Neural progenitor cell (in vitro differentiated cells): ENCODE data around the gene RAC2. TPM values are rescaled to one million over a fixed set of nuclear protein-coding genes. Genes with fewer than 3 reads are reported as not detected.

Experiments
- DNase-seq: peaks from one replicate; pipeline ENCODE4 v3.0.0-alpha.2; 2016; ENCODE audit warnings: low spot score
- H2AFZ ChIP-seq: fragments of 200-600 bp; sonication (generic); replicated peaks from 2 replicates; pipeline ENCODE4 v1.6.1; 2016; ENCODE audit warnings: antibody characterized with exemption
- H3F3A ChIP-seq: fragments of 200-600 bp; sonication (generic); 2 replicates; pipeline ENCODE4 v1.6.1; 2016; ENCODE audit warnings: antibody characterized with exemption, low read depth
- H3K27ac ChIP-seq: fragments of 200-600 bp; sonication (generic); 2 replicates; pipeline ENCODE4 v1.5.1; 2016; ENCODE audit warnings: mild to moderate bottlenecking
- H3K27me3 ChIP-seq: fragments of 200-600 bp; sonication (generic); 2 replicates; pipeline ENCODE4 v1.6.1; 2016; ENCODE audit warnings: mild to moderate bottlenecking, moderate library complexity
- H3K36me3 ChIP-seq: fragments of 200-600 bp; sonication (generic); 2 replicates; pipeline ENCODE4 v1.5.1; 2016
- H3K4me1 ChIP-seq: fragments of 200-600 bp; sonication (generic); 2 replicates; pipeline ENCODE4 v1.6.1; 2016; ENCODE audit warnings: mixed run types
- H3K4me2 ChIP-seq: fragments of 200-600 bp; sonication (generic); 2 replicates; pipeline ENCODE4 v1.6.1; 2016
- H3K4me3 ChIP-seq: fragments of 200-600 bp; sonication (generic); 2 replicates; pipeline ENCODE4 v1.5.1; 2016
- H3K79me2 ChIP-seq: fragments of 200-600 bp; sonication (generic); 2 replicates; pipeline ENCODE4 v1.6.1; 2016; ENCODE audit warnings: low read depth
- H3K9ac ChIP-seq: fragments of 200-600 bp; sonication (generic); 2 replicates; pipeline ENCODE4 v1.6.1; 2016
- H3K9me3 ChIP-seq: fragments of 200-600 bp; sonication (generic); 2 replicates; pipeline ENCODE4 v1.5.1; 2016; ENCODE audit warnings: low read depth
- H4K20me1 ChIP-seq: fragments of 200-600 bp; sonication (generic); 2 replicates; pipeline ENCODE4 v1.6.1; 2016; ENCODE audit warnings: low read depth
- H3K27ac Mint-ChIP-seq: 3 replicates; pipeline ENCODE4 v1.8.0; 2021; ENCODE audit warnings: mixed read lengths
- H3K27me3 Mint-ChIP-seq: 2 replicates; pipeline ENCODE4 v1.8.0; 2022; ENCODE audit warnings: low read depth, mild to moderate bottlenecking, inconsistent platforms, moderate library complexity, mixed read lengths; ENCODE audit not compliant: insufficient read depth
- H3K36me3 Mint-ChIP-seq: 3 replicates; pipeline ENCODE4 v1.8.0; 2021; ENCODE audit warnings: mixed read lengths
- H3K4me1 Mint-ChIP-seq: 3 replicates; pipeline ENCODE4 v1.8.0; 2021; ENCODE audit warnings: mixed read lengths
- H3K4me3 Mint-ChIP-seq: 3 replicates; pipeline ENCODE4 v1.8.0; 2021; ENCODE audit warnings: mild to moderate bottlenecking, moderate library complexity, mixed read lengths
- H3K9me3 Mint-ChIP-seq: 3 replicates; pipeline ENCODE4 v1.8.0; 2020; ENCODE audit warnings: mixed read lengths
- EZH2 ChIP-seq: fragments of 200-600 bp; sonication (generic); IDR thresholded peaks from 2 replicates; pipeline ENCODE4 v1.6.1; 2017; ENCODE audit warnings: antibody characterized with exemption, mild to moderate bottlenecking, moderate library complexity
- EZH2phosphoT487 ChIP-seq: fragments of 200-600 bp; sonication (generic); IDR thresholded peaks from 2 replicates; pipeline ENCODE4 v1.6.1; 2017; ENCODE audit warnings: antibody characterized with exemption
- total RNA-seq: library from RNA; depleted of rRNA; stranded (reverse); fragments of >200 nt; gene quantifications from 2 replicates; pipeline ENCODE4 v1.2.3, GENCODE V29; 2015; ENCODE audit warnings: low replicate concordance
- TF ChIP-seq, protein P1 (sequence below): fragments of 200-600 bp; sonication (generic); IDR thresholded peaks from 2 replicates; pipeline ENCODE4 v1.5.1; 2017; ENCODE audit warnings: antibody characterized with exemption, mild to moderate bottlenecking

The RAC2 gene
- total RNA-seq, 1 donor from 2014 or later: 1.7 TPM

DNA sequence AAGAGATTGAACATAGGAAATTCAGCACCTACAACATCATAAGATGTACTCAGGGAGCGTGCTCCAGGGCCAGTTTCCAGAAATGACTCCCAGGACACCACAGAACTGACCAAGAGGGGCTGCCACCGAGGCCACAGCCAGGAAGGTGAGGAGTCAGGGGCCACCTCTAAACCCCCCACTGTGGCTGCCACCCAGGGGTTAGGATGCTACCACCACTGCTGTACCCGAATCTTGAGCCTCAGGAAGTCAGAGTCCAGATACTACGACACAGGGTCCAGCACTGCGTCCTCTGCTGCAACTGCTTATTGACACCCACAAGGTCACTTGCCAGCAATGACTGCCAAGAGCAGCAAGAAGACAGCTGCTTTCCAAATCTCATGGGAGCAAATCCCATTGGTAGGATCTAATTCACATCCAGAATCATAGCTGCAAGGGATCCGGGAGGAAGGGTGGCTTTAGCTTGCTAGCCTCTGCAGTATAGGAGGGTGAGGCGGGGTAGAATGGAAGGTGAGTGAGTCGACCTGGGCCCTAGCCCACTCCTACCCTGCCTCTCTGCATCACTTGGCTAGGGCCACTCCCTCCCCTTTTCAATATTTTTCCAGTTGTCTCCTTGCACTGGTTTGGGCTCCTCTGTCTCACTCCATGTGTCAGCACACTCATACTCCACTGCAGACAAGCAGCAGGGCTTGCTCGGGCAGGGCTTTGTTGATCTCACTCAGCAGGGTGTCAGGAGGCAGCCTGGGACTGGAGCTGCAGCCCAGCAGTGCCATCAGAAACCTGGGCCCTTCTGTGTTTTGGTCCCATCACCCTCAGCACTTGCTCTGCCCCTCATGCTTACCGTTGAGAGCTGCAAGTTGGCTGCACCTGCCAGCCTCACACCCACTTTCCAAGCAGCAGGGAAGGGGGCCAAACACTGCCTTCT, 20.2 kb upstream of the RAC2 start:
- Histone ChIP-seq H3F3A (peaks cover 12% of the 10 kb centered on the region), H3K36me3 (no peaks in the 10 kb centered on the region), H3K4me1 (peaks cover 9% of the 10 kb centered on the region), H3K9me3 (peaks cover 3% of the 10 kb centered on the region), H3K4me2 (no peak overlapping the region), H3K79me2 (no peaks in the 10 kb centered on the region), H3K27ac (no peak overlapping the region), H3K27me3 (peaks cover 18% of the 10 kb centered on the region), H2AFZ (no peak overlapping the region), H3K4me3 (no peak overlapping the region), H4K20me1 (no peaks in the 10 kb centered on the region), H3K9ac (no peak overlapping the region)
- DNase-seq: no peak
- Mint-ChIP-seq H3K4me3 (no peak overlapping the region), H3K9me3 (peaks cover 24% of the 10 kb centered on the region), H3K36me3 (no peaks in the 10 kb centered on the region), H3K4me1 (peaks cover 20% of the 10 kb centered on the region), H3K27me3 (peaks cover 11% of the 10 kb centered on the region), H3K27ac (no peak overlapping the region)
- no peak for TF ChIP-seq EZH2phosphoT487
- TF ChIP-seq, protein P1, sequence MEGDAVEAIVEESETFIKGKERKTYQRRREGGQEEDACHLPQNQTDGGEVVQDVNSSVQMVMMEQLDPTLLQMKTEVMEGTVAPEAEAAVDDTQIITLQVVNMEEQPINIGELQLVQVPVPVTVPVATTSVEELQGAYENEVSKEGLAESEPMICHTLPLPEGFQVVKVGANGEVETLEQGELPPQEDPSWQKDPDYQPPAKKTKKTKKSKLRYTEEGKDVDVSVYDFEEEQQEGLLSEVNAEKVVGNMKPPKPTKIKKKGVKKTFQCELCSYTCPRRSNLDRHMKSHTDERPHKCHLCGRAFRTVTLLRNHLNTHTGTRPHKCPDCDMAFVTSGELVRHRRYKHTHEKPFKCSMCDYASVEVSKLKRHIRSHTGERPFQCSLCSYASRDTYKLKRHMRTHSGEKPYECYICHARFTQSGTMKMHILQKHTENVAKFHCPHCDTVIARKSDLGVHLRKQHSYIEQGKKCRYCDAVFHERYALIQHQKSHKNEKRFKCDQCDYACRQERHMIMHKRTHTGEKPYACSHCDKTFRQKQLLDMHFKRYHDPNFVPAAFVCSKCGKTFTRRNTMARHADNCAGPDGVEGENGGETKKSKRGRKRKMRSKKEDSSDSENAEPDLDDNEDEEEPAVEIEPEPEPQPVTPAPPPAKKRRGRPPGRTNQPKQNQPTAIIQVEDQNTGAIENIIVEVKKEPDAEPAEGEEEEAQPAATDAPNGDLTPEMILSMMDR: no peak
- no peak for TF ChIP-seq EZH2

DNA sequence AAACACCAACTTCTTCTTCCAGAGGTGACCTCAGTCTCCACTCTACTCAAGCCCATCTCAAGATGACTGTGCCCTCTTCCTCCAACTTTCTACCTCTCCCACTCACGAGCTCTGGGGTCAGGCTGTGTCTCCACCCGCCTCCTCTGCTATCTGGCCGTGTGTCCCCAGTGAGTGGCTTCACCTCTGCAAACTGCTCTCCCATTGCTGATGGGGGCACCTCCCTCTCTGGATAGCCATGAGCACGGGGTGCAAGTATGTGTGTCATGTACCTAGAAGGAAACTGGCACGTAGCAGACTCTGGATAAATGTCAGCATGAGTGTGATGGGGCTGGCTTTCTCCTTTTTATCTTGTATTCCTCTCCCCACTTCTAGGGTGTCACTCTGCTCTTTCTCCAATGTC, 18.3 kb upstream of the RAC2 start:
- Histone ChIP-seq H3K9ac (no peak overlapping the region), H3K27ac (no peak overlapping the region), H3K9me3 (peaks cover 3% of the 10 kb centered on the region), H3K4me3 (no peak overlapping the region), H3K36me3 (no peaks in the 10 kb centered on the region), H3K79me2 (no peaks in the 10 kb centered on the region), H3K4me1 (peaks cover 11% of the 10 kb centered on the region), H4K20me1 (no peaks in the 10 kb centered on the region), H3K4me2 (no peak overlapping the region), H3K27me3 (peaks cover 24% of the 10 kb centered on the region), H2AFZ (no peak overlapping the region), H3F3A (peaks cover 19% of the 10 kb centered on the region)
- Mint-ChIP-seq H3K27me3 (peaks cover 14% of the 10 kb centered on the region), H3K36me3 (no peaks in the 10 kb centered on the region), H3K9me3 (peaks cover 24% of the 10 kb centered on the region), H3K4me1 (peaks cover 23% of the 10 kb centered on the region), H3K27ac (no peak overlapping the region), H3K4me3 (no peak overlapping the region)
- DNase-seq: no peak
- TF ChIP-seq, protein P1: no peak
- TF ChIP-seq EZH2phosphoT487 (no peak), EZH2 (no peak)

DNA sequence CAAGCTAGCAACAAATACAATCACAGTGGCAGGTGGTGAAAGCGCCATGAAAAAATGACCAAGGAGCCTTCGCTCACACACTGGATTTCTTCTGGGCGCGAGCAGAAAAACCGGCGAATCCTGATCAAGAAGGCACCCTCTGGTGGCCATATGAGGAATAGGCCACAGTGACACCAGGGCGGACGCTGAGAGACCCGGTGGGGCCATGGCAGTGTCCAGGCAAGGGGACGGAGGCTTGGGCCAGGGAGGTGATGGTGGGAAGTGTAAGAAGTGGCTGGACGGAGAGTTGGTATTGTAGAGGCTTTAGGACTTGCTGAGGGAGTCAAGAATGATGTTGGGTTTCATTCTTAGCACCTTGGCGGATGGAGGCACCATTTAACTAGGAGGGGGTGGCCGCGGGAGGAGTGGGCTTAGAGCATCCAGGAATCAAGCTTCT, 16.9 kb upstream of the RAC2 start:
- no peak overlapping the region for H2AFZ ChIP-seq

More for the DNA sequence above, 16.9 kb upstream of the RAC2 start:
- Histone ChIP-seq H3K79me2 (no peaks in the 10 kb centered on the region), H3K4me3 (no peak overlapping the region), H3K36me3 (no peaks in the 10 kb centered on the region), H3K4me1 (peaks cover 9% of the 10 kb centered on the region), H3K9me3 (peaks cover 3% of the 10 kb centered on the region), H4K20me1 (no peaks in the 10 kb centered on the region), H3K4me2 (no peak overlapping the region), H3K9ac (no peak overlapping the region), H3F3A (peaks cover 19% of the 10 kb centered on the region), H3K27me3 (peaks cover 24% of the 10 kb centered on the region), H3K27ac (no peak overlapping the region)
- Mint-ChIP-seq H3K27ac (no peak overlapping the region), H3K36me3 (no peaks in the 10 kb centered on the region), H3K9me3 (peaks cover 22% of the 10 kb centered on the region), H3K4me1 (peaks cover 16% of the 10 kb centered on the region), H3K27me3 (peaks cover 14% of the 10 kb centered on the region), H3K4me3 (peak overlapping the region; percentile 9)
- TF ChIP-seq, protein P1: peak; percentile 89
- no peak for TF ChIP-seq EZH2
- TF ChIP-seq EZH2phosphoT487: no peak
- peak; percentile 82 for DNase-seq
